Stimulated activated CD8-positive, alpha-beta memory T cell treated with anti-CD3 and anti-CD28 coated beads, Interleukin-15, amount 100 ng/mL, for 4 hours (primary cell): ENCODE measurements around the gene PACSIN2.

Experiments used
- DNase-seq, 2 donors: peaks; one replicate each; pipeline ENCODE4 v3.0.0-alpha.2; 2020; ENCODE audit warnings: low read depth in 2 of 2

PACSIN2 gene

DNA sequence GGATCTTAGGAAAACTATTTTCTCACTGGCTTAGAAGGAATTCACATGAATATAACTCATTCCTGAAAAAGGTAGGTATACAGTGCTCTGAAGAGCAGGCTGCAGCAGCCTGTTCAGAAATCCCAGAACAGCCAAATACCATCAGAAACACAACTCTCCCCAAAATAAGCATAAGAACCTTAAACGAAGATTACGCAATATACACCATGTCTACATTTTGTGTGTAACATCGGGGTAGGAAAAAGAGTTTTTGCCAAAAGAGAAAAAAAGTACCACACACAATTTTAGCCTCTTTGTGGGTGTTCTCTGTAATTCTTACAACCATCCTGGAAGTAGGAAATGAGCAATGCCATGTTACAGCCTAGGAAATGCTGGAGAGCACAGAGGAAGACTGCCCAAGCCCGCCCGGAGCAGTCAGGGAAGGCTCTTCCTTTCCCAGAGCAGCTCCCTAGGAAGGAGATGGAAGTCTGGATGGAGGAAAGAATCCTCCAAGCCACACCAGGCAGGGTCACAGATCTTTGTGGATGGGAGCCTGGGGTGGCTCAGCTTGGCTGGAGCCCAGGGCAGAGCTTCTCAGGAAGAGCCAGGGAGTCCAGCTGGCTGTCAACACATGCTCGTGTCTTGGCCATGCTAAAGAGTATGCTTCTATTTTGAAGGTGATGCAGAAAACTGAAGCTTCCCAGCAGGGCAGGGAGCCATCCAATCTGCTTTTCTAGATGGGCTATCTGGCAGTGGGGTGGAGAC is 108.2 kb downstream of the PACSIN2 start:
- DNase-seq = no peak

DNA sequence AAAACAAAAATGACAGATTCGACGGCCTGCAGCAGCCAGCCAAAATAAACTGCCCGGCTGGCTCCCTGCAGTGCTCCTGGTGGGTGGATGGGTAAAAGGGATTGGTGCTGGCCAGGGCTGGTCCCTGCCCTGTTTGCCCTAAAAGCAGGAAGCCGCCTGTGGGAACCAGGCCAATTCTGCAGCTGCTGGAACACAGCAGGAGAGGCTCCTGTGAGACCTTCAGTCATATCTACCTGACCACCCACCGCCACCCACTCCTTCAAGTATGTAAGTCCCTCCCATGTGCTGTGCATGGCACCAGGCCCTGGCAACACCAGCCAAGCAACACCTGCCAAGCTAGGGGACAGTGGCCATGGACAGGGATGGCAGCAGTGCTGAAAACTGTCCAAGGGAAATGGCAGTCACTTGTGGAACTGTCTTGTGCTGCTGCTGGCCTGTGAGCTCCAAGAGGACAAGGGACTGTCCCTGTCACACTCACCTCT is 109.2 kb downstream of the PACSIN2 start:
- no peak for DNase-seq

DNA sequence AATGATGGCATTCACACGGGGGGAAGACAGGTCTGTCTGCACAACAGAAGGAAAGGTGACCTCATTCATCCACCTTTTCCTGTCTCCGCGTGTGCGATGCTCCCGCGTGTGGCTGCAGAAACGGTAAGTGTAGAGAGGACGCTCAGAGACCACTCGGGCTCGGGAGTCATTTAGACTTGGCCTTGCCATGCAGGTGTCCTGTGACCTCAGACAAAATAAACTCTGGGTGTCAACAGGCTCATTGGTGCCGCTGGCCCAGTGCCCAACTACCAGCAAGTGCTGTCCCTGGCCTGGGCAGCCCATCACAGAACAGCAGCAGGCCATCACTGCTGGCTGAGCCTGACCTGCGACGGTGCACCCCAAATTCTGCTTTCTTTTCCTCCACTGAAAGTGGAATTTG is 109.7 kb downstream of the PACSIN2 start:
- no peak for DNase-seq

DNA sequence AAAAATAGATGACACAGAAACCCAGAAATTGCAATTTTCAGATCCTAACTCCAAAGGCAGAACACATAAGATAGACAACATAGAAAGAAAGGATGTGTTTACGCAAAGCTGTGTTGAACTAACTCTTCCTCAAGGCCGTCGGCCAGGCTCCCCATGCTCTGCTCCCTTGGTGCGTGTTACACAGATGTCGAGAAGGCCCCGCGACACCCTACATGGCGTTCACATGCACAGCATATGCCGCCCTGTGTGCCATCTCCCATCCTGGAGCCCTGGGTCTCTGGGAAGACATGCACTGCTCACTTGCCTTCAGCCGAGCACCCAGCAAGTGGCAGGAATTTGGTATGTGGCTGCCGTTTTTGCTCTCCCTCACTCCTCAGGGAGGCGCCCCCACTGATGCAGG is 110.9 kb downstream of the PACSIN2 start:
- no peak for DNase-seq

DNA sequence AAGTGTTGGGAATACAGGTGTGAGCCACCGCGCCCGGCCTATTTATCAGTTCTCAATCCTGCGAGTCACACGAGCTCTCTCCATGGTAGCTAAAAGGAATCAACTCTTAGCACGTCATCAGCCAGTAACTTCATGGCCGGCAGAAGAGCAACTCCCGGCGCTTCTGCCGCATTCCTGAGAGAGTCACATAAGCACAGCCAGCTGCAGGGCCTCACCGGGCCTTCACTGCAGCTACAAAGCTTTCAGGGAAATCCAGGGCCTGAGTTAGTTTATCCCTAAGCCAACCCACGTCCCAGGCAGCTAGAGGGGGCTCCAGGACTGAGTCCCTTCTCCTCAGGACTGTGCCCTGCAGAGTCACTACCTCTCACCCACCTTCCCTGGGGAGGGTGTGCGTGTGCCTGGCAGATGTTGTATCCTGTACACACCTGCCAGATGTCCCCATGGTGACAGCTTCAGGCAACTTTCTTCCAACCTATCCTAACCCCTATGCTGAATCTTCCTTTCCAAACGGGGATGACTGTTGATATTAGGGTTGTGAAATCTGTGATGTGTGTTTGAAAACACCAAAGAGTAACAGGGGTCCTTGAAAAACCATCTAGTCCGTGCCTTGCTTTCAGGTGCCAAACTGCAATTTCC is 112.0 kb downstream of the PACSIN2 start:
- DNase-seq = no peak

DNA sequence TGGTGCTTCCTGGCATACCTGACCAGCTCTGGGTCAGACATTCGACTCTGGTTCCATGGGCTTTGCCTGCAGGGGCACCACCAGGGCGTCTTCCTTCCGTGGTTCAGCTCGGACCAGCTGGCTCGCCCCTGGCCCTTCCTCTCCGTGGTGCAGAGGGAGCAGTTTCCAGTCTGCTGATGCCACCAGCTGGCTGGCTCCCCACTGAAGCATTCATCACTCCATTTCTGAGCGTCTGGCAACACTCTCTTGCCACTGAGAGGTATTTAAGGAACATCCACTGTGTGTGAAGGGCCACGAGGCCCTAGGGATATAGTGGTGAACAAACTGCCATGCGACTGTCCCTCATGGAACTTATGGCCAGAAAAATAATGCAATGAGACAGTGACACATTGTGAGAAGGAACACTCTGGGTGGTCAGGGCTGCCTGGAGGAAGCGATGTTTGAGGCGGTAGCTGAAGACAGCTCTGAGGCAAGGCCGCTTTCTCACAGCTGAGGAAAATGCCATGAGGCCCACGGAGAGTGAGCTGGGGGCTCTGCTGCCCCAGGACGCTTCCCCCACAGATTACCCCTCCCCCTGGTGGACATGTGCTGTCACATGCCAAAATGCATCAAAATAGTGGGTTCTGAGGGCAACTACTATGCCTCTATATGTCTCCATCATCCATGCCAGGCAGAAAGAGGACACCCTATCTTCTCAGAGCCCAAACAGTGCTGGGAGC is 113.0 kb downstream of the PACSIN2 start:
- DNase-seq = no peak

DNA sequence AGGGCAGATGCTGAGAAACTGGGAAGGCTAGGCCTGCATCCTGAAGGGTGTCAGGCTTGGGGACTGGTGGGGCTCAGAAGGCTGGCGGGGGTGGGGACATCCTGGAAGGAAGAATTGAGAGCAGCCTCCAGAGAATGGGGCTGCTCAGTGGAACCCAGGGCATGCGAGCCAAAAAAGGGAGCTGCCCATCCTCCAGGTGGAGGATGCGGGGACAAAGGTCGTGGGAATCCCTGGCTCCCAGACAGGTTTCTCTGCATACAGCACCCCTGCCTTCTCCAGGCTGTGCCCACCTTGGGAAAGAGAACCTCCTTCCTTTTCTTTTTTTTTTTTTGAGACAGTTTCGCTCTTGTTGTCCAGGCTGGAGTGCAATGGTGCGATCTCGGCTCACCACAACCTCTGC is 117.0 kb downstream of the PACSIN2 start:
- DNase-seq = no peak

DNA sequence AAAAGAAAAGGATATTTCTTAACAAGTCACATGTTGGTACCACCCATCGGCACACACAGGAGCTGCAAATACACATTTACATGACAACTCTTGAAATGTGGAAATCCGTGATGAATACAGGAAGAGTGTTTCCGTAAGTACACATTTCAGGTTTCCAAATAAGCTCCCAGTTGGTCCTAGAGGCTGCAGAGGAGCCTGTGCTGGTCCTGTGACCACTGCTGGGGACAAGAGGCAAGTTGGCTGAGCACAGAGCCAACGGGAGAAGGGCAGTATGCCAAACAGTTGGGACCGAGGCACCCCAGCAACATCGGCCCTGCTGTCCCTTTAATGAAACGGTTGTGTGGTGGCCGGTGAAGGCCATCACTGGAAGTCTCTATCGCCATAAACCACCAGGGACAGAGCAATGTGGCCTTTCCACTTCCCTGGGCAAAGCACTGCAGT is 119.4 kb downstream of the PACSIN2 start:
- DNase-seq = no peak

DNA sequence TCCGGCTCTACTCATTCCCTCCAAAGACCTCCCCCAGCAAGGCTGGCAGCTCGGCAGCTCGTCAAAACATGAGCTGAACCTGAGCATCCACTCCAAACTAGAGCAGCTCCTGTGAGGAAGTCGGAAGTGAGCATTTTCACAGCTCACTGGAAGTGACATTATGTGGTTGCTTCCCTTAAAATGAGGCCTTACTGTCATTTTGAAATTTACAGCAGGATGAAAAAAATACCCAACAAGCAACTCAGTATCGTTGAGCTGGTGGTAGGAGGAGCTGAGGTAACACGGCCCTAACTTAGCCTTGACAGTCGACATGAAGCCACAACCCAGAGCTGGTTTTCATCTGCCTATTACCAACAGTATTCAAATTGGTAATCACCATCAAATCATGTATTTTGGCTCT is 119.9 kb downstream of the PACSIN2 start:
- no peak for DNase-seq

DNA sequence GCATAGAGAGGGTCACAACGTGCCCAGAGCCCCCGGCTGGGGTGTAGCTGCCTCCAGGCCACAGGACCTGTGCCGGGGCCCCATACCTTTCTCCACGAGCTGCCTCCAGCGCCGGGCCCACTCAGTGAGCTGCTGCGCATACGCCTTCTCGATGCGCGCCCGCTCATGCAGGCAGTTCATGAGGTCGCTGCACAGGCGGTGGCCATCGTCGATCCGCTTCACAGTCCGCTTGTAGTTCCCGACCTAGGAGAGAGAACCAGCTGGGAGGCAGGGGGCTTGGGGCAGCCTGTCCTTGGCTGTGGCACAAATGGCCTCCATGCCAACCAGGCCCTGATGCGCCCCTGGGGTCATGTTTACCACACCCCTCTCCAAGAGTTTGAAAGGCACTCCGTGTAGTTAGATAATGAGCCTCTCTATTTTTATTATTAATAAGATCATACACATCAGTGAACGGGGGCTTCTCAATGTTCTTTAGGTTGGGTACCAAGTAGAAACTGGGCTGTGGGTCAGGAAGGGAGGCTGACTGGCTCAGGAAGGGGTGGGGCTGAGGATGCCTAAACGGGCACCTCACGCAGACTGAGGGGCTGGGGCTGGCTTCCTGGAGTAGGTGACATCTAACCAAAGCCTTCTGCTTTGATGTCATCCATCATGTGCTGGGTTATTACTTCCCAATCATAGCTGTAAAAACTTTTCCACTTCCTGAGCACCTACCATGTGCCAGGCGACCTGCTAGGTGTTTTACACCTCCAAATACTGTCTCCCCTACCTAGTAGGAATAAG is 121.4 kb downstream of the PACSIN2 start:
- no peak for DNase-seq

DNA sequence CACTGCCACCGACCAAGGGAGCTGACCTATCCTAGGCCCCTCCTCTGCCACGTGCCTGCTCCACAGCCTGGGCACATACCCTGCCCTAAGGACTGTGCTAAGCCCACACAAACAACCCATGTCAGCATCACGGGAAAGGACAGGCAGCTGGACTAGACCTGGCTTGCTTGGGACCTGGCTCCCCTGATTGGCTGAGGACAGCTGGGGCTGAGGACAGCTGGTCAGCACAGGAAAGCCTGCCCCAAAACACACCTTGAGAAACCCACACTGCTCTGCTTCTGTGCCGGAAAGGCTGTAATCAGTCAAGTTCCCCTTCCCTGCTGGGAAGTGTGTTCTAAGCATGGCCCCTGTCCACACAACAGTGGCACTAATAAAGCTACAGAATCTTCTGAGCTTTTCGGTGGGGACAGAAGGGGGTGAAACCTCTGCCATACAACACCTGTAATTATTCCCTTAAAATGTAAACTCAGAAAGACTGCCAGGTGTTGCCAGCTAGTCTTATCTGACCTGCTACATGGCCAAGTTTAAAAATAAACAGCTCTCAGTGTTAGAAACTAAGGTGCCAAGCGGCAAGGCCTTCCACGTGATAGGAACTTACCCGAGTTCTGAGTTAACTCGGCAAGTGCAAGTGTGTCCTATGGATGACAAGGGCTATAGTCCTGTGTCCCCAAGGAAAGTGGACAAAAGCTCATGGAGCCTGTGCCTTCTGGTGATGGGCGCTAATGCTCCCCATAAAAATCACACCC is 122.2 kb downstream of the PACSIN2 start:
- no peak for DNase-seq

DNA sequence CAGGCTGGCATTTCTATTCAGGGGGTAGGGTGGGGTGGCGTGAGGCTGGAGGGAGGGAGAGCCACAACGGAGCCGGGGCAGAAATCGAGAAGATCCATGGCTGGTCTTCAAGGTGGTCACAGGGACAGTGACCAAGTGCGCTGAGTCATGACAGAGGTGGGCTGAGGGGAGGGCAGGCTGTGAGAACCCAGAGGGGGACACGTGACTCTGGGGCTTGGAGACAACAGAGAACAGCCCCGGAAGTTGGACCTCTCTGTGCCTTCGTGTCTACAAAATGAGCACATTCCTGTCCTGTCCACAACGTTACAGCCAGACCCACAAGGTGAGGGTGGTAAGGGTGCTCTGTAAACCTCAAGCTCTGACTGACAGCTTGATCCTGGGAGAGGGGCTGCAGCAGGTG is 122.8 kb downstream of the PACSIN2 start:
- DNase-seq = no peak

DNA sequence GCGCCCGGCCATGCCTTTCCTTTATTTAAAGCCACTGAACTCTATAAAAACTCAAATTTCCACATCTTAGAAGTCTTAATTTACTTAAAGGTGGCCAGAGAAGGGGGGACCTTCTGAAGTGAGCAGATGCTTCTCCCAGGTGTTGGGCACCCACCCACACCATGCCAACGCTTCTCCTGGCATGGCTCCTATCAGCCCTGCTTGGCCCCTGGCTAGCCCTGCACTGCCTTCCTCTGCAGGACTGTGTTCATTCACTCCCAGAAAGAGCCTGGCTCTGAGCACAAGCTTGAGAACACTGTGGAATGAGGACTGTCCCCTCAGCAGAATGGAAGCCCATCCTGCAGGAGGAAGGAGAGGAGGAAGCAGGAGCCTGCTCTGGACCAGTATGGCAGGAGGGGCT is 123.3 kb downstream of the PACSIN2 start:
- no peak for DNase-seq

DNA sequence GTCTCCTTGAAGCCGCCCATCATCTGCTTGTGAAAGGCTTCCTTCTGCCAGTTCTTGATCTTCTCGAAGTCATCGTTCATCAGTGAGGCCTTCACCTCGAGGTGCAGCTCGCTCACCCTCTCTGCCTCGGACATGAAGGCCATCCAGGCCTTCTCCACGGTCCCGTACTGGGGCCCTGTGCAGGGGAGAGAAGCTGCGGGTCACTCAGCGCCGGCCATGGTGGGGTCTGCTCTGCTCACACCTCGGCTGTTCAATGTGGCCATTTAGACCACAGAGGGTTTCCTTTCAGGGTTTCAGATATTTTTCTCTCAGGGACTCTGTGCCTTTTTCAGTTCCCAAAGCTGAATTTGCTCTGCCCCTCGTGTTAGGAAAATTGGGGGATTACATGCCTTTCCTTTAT is 123.9 kb downstream of the PACSIN2 start:
- no peak for DNase-seq

DNA sequence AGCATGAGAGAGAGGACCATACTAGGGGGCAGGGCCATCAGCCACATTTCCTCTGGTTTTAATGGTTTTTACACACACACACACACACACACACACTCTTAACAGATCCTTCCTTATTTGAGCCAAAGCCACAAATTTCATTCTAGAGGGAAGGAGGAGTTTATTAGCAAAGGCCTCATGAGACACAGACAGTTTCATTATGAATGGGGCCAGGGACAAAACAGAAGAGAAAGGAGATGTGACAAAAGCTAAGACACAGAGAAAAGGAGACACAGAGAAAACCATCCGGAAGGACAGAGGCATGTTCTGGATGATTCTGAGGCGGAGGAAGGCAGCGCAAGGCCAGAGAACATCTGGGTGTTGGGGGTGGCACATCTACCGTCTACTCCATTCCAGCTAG is 125.6 kb downstream of the PACSIN2 start:
- no peak for DNase-seq

DNA sequence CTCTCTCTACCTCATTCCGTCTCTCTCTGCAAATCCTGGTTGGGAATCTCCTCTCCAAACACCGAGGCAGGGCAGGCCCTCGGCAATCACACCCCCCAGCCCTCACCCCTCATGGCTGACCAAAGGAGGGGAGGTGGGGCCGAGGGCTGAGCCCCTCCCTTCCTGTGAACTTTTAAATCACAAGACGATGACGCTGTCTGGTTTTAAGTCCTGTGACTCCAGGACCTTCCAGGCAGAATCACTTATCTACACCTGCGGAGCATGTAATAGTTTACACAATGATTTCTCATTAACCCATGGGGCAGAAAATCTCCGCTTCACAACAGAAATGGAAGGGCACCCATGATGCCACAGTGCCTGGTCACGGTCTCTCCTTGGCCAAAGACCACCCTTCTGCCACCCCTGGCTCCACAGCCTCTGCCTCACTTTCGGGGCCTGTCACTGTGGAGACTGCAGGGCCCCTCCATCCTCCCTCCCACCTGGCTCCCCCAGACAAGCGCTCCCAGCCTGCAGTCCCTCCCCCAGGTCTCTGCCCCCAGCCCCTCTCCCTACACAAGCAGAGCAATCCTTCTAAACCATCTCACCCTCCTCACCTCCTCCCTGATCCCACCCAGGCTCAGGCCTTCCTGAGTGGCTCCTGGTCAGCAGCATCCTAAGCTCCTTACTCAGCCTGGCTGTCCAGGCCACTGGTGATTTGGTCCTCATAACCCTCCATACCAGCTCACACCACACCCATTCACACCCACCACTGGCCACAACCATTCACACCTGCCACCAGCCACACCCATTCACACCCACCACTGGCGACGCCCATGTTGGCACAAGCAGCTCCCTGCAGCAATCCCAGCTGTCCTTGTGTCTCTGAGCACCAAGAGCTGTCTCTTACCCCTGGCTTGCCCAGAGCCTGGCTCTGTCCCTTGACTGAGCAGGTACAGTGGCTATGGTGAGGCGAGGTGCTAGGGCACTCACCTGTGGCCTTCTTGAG is 127.1 kb downstream of the PACSIN2 start:
- DNase-seq = no peak

DNA sequence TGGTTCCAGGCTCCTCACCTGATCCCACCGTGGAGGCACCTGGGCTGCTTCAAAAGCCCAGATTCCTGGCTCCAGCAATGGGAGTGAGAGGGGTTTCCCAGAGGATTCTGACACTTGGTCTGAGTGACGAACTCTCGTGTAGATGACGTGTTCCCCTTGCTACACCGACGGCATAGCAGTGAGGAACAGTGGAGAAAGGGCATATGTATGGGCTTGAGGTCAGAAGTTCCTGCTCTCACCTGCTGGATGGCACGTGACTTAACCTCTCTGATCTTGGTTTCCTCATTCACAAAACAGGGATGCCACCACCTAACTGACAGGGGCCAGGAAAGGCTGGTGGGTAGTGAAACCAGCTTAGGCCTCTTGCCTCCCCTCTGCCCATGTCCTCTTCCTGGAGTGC is 127.8 kb downstream of the PACSIN2 start:
- DNase-seq = no peak

DNA sequence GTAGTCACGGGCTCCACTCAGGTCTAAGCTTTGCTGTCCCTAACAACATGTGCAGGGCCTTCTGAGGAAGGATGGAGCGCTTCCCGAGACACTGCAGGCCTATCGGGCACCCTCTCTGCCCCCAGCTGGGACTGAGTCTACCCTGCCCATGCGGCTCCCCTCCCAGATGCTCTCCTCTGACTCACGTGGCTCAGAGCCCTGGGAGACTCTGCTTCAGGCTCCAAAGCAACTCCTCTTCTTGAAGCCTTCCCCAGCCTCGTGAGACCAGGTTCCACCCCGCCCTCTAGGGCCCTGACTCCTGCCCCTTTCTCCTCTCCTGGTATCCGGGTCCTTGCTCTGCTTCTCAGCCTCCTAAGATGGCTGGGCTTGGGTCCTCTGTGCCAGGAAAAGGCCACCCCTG is 129.5 kb downstream of the PACSIN2 start:
- no peak for DNase-seq

DNA sequence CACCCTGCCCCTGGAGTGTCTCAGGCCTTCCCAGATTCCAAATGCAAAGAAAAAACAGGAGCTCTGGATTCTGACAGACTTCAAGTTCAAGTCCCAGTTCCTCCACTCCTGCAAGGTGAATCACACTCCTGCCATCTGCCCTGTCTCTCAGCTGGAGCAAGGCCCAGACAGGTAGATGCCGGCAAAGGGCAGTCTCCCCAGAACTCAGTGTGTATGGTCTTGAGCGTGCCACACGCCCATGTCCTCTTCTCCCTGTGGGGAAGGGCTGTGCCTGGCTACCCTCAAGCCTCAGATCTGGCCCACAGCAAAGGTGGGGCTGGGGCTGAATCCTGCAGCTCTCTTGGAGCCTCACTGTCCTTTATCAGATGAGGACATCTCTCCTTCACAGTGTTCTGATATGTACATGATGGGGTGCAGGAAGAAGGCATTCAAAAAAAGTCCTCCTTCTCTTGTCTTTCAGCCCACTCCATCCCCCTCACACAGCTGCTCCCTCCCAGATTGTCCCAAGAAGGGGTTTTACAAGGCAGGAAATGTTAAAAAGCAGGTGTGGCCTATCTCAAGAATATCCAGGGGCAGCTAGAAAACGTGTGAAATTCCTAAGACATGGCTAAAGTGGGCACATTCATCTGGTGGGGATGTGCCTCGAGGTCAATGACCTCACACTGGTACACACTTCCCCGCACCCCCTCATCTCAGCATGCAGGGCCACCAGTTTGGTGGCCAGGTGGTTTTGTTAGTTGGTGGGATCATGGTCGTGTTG is 130.2 kb downstream of the PACSIN2 start:
- DNase-seq = no peak
